HL-60 (cell line): Measurements from ENCODE around the gene OOSP4B.

Source experiments
- GABPA ChIP-seq: IDR thresholded peaks from 2 replicates; pipeline ENCODE4 v1.6.1; 2012; ENCODE audit warnings: low read depth
- POLR2AphosphoS5 ChIP-seq: IDR thresholded peaks from 2 replicates; pipeline ENCODE4 v1.6.1; 2012; ENCODE audit warnings: low read depth
- TF ChIP-seq, protein P1 (sequence below): IDR thresholded peaks from one replicate; pipeline ENCODE4 v1.5.1; 2011; ENCODE audit warnings: low read length, control low read depth, inconsistent platforms; ENCODE audit not compliant: insufficient read depth
- TF ChIP-seq, protein P2 (sequence below): IDR thresholded peaks from 2 replicates; pipeline ENCODE4 v1.6.1; 2012; ENCODE audit warnings: low read depth; ENCODE audit not compliant: insufficient replicate concordance

DNA sequence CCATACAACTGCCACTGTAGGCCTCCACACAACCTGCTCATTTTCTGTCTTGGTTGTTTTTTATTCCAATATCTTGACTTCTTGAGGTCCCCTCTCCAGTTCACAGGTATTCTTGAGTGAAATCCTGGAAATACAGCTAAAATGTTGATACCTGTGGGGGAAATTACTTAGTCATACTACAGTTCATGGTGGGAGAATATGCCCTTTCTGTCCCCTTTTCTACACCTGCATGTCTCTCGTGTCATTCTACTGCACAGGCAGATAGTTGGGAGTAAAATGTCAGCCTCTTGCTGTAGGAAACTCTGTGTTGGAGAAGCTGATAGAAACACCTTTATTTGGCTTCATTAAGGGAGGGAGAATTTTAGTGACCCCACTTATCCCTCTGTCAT, 48.6 kb upstream of the OOSP4B start:
- TF ChIP-seq, protein P1, sequence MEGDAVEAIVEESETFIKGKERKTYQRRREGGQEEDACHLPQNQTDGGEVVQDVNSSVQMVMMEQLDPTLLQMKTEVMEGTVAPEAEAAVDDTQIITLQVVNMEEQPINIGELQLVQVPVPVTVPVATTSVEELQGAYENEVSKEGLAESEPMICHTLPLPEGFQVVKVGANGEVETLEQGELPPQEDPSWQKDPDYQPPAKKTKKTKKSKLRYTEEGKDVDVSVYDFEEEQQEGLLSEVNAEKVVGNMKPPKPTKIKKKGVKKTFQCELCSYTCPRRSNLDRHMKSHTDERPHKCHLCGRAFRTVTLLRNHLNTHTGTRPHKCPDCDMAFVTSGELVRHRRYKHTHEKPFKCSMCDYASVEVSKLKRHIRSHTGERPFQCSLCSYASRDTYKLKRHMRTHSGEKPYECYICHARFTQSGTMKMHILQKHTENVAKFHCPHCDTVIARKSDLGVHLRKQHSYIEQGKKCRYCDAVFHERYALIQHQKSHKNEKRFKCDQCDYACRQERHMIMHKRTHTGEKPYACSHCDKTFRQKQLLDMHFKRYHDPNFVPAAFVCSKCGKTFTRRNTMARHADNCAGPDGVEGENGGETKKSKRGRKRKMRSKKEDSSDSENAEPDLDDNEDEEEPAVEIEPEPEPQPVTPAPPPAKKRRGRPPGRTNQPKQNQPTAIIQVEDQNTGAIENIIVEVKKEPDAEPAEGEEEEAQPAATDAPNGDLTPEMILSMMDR = no peak
- TF ChIP-seq, protein P2, sequence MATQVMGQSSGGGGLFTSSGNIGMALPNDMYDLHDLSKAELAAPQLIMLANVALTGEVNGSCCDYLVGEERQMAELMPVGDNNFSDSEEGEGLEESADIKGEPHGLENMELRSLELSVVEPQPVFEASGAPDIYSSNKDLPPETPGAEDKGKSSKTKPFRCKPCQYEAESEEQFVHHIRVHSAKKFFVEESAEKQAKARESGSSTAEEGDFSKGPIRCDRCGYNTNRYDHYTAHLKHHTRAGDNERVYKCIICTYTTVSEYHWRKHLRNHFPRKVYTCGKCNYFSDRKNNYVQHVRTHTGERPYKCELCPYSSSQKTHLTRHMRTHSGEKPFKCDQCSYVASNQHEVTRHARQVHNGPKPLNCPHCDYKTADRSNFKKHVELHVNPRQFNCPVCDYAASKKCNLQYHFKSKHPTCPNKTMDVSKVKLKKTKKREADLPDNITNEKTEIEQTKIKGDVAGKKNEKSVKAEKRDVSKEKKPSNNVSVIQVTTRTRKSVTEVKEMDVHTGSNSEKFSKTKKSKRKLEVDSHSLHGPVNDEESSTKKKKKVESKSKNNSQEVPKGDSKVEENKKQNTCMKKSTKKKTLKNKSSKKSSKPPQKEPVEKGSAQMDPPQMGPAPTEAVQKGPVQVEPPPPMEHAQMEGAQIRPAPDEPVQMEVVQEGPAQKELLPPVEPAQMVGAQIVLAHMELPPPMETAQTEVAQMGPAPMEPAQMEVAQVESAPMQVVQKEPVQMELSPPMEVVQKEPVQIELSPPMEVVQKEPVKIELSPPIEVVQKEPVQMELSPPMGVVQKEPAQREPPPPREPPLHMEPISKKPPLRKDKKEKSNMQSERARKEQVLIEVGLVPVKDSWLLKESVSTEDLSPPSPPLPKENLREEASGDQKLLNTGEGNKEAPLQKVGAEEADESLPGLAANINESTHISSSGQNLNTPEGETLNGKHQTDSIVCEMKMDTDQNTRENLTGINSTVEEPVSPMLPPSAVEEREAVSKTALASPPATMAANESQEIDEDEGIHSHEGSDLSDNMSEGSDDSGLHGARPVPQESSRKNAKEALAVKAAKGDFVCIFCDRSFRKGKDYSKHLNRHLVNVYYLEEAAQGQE = no peak
- no peak for TF ChIP-seq POLR2AphosphoS5
- no peak for TF ChIP-seq GABPA
